ENCODE measurements around the gene SPSB2.

DNA sequence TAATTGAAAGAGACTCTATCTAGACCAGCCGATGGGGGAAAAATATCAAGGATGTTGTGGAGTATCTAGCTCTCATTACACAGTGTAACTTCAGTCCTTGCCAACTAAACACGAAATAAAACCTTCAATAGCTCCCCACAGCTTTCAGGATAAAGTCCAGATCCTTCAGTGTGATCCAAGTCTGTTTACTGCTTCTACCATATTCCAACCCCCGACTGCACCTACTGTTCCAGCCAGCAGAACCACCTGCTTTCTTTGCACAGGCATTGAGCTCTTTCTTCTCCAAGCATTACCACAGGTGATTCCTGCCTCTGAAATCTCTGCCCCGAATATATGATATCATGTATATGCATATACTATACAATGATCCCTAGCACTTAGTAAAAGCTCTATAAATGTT lies 29.3 kb upstream of the SPSB2 start:
- TF ChIP-seq, protein P1, sequence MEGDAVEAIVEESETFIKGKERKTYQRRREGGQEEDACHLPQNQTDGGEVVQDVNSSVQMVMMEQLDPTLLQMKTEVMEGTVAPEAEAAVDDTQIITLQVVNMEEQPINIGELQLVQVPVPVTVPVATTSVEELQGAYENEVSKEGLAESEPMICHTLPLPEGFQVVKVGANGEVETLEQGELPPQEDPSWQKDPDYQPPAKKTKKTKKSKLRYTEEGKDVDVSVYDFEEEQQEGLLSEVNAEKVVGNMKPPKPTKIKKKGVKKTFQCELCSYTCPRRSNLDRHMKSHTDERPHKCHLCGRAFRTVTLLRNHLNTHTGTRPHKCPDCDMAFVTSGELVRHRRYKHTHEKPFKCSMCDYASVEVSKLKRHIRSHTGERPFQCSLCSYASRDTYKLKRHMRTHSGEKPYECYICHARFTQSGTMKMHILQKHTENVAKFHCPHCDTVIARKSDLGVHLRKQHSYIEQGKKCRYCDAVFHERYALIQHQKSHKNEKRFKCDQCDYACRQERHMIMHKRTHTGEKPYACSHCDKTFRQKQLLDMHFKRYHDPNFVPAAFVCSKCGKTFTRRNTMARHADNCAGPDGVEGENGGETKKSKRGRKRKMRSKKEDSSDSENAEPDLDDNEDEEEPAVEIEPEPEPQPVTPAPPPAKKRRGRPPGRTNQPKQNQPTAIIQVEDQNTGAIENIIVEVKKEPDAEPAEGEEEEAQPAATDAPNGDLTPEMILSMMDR (IDR thresholded peaks at IDR 0.05) = no peak
- no peak for TF ChIP-seq EZH2 (IDR thresholded peaks at IDR 0.05; ENCODE audit: borderline replicate concordance, insufficient read depth, low read depth, low read length, poor library complexity, severe bottlenecking)

Measured in B cell (primary cell).